A673 (cell line): Measurements from ENCODE around the gene CDC42EP4. TPM values are rescaled to one million over a fixed set of nuclear protein-coding genes. Genes with fewer than 3 reads are reported as not detected.

Source experiments
- Bru-seq: library from RNA; stranded (reverse); fragments of 400-500 nt; gene quantifications from one replicate; lab custom pipeline; 2021; lab: Mats Ljungman, UMichigan
- BruChase-seq, 2 experiments: library from RNA; stranded (reverse); fragments of 400-500 nt; gene quantifications; one replicate each; lab custom pipeline; 2021; lab: Mats Ljungman, UMichigan
- BruUV-seq: library from RNA; stranded (reverse); fragments of 400-500 nt; replicated peaks from 2 replicates; lab custom pipeline; 2021; lab: Mats Ljungman, UMichigan
- CTCF ChIA-PET: fragments of 300-600 bp; sonication (Branson Sonifier 250); formaldehyde crosslinking; loops from one replicate; lab custom pipeline; 2022; ENCODE audit warnings: antibody characterized with exemption; lab: Charles Lee
- POLR2A ChIA-PET: fragments of 300-600 bp; sonication (Branson Sonifier 250); formaldehyde crosslinking; loops from one replicate; lab custom pipeline; 2022; ENCODE audit warnings: antibody characterized with exemption; ENCODE audit not compliant: low non-redundant PET; lab: Charles Lee
- DNase-seq: peaks from one replicate; pipeline ENCODE4 v3.0.0-alpha.2; 2015; ENCODE audit warnings: low spot score
- H3K27ac ChIP-seq: fragments of 200-600 bp; sonication (generic); 2 replicates; pipeline ENCODE4 v1.5.1; 2016; ENCODE audit warnings: mixed run types, low read depth, mild to moderate bottlenecking, mixed read lengths, antibody characterized with exemption, low read length; ENCODE audit not compliant: poor library complexity, severe bottlenecking
- H3K27me3 ChIP-seq: fragments of 200-600 bp; sonication (generic); replicated peaks from 2 replicates; pipeline ENCODE4 v1.6.1; 2017; ENCODE audit warnings: mixed run types, low read depth, mild to moderate bottlenecking, mixed read lengths, antibody characterized with exemption, low read length; ENCODE audit not compliant: insufficient read depth, poor library complexity
- H3K36me3 ChIP-seq: fragments of 200-600 bp; sonication (generic); 2 replicates; pipeline ENCODE4 v1.6.1; 2016; ENCODE audit warnings: mixed run types, mild to moderate bottlenecking, mixed read lengths, antibody characterized with exemption, low read length; ENCODE audit not compliant: insufficient read depth, poor library complexity, severe bottlenecking
- H3K4me1 ChIP-seq: fragments of 200-600 bp; sonication (generic); 2 replicates; pipeline ENCODE4 v1.6.1; 2017; ENCODE audit warnings: mixed run types, mild to moderate bottlenecking, mixed read lengths, antibody characterized with exemption, low read length; ENCODE audit not compliant: insufficient read depth, poor library complexity, severe bottlenecking
- H3K4me3 ChIP-seq: fragments of 200-600 bp; sonication (generic); 2 replicates; pipeline ENCODE4 v1.5.1; 2016; ENCODE audit warnings: low read depth, mixed run types, mild to moderate bottlenecking, mixed read lengths, low read length; ENCODE audit not compliant: poor library complexity, severe bottlenecking
- H3K9me3 ChIP-seq: fragments of 200-600 bp; sonication (generic); 2 replicates; pipeline ENCODE4 v1.6.1; 2016; ENCODE audit warnings: mixed run types, low read depth, mild to moderate bottlenecking, mixed read lengths, antibody characterized with exemption, low read length; ENCODE audit not compliant: poor library complexity, severe bottlenecking
- CTCF ChIP-seq: fragments of 300-800, 200-600 bp; sonication (generic); conservative IDR thresholded peaks from 2 replicates; pipeline ENCODE4 v1.5.1; 2017; ENCODE audit warnings: low read depth, mild to moderate bottlenecking, antibody characterized with exemption, low read length, moderate library complexity, mixed read lengths
- EZH2 ChIP-seq: fragments of 200-600 bp; sonication (generic); IDR thresholded peaks from 2 replicates; pipeline ENCODE4 v1.6.1; 2017; ENCODE audit warnings: borderline replicate concordance, low read depth, mild to moderate bottlenecking, mixed read lengths, antibody characterized with exemption, low read length; ENCODE audit not compliant: poor library complexity, severe bottlenecking
- intact Hi-C: fragments of 100-400 bp; cut with micrococcal nuclease; formaldehyde crosslinking; loops from one replicate; pipeline ENCODE4 v1.10.0; 2022; ENCODE audit not compliant: unreplicated experiment
- long read RNA-seq: library from polyadenylated mRNA; stranded (forward); transcript quantifications from one replicate; pipeline ENCODE4 v2.0.0, GENCODE V29; 2022
- total RNA-seq: library from RNA; stranded (reverse); gene quantifications from 2 replicates; pipeline ENCODE4 v1.2.3, GENCODE V29; 2021

The CDC42EP4 gene
- total RNA-seq (37.5 and 40.2 TPM in 2 replicates), Bru-seq, nascent RNA (percentile 64 among the genes with signal in this experiment), BruChase-seq, experiment 1, labeled RNA remaining after a 2-hour chase (percentile 76 among the genes with signal in this experiment), BruChase-seq, experiment 2, labeled RNA remaining after a 6-hour chase (percentile 68 among the genes with signal in this experiment)
- long read RNA-seq, transcript CDC42EP4-201 (2 exons, 3,272 nt): major isoform, 47 of 82 reads
- long read RNA-seq, transcript CDC42EP4-205 (2 exons, 1,022 nt): minor isoform, 20 of 82 reads
- long read RNA-seq, partial matches to known transcripts: 0 of 82 reads
- long read RNA-seq, other reads (novel, unspliced or antisense): 15 of 82 reads

- H3K36me3 ChIP-seq: no peaks in the 10 kb centered on the region
- no TSS peak for BruUV-seq
- POLR2A ChIA-PET: no interaction called here
- intact Hi-C loops: loop anchor here (2.0 kb wide), 2 partner anchors 31 to 59 kb away; no protein-coding TSS in a partner anchor
- no peaks in the 10 kb centered on the region for H3K9me3 ChIP-seq
- DNase-seq: peak; percentile 95
- peaks cover 25% of the 10 kb centered on the region for H3K4me1 ChIP-seq
- H3K27me3 ChIP-seq: no peaks in the 10 kb centered on the region
- CTCF ChIA-PET: interaction anchor here (0.6 to 1.7 kb wide), 2 partner anchors 25 to 31 kb away, joined by 4 to 6 read pairs; no protein-coding TSS in a partner anchor
- no peak for TF ChIP-seq EZH2
- TF ChIP-seq CTCF: no peak
- peak within 1 kb of the TSS; percentile 91 for H3K27ac ChIP-seq
- H3K4me3 ChIP-seq: peak within 1 kb of the TSS; percentile 99
Observed at GRCh38 chr17:73311781-73312641, at the start of gene CDC42EP4. CDC42EP4 (minus strand) TSS chr17:73312001; CDS start chr17:73286500, 25,501 bp downstream.

GRCh38 chr17:73360961-73361761, 49.4 kb upstream of the CDC42EP4 start:
- DNase-seq: peak; percentile 21
- Histone ChIP-seq H3K4me3 (no peak overlapping the region), H3K9me3 (no peaks in the 10 kb centered on the region), H3K4me1 (no peaks in the 10 kb centered on the region), H3K36me3 (no peaks in the 10 kb centered on the region), H3K27ac (no peak overlapping the region), H3K27me3 (no peaks in the 10 kb centered on the region)
- intact Hi-C loops: no loop called here
- TF ChIP-seq EZH2: no peak
- no peak for TF ChIP-seq CTCF
- BruUV-seq: no TSS peak
- ChIA-PET CTCF (interaction anchor here (0.7 kb wide), 1 partner anchor 105 kb away, joined by 8 read pairs; no protein-coding TSS in a partner anchor), POLR2A (no interaction called here)

- ChIA-PET POLR2A (no interaction called here), CTCF (interaction anchor here (0.7 kb wide), 1 partner anchor 103 kb away, joined by 8 read pairs; no protein-coding TSS in a partner anchor)
- intact Hi-C loops: no loop called here
- H3K9me3 ChIP-seq: no peaks in the 10 kb centered on the region
- H3K36me3 ChIP-seq: no peaks in the 10 kb centered on the region
- no peak for TF ChIP-seq CTCF
- no TSS peak for BruUV-seq
- no peaks in the 10 kb centered on the region for H3K27me3 ChIP-seq
- no peak overlapping the region for H3K4me3 ChIP-seq
- DNase-seq: no peak
- no peak overlapping the region for H3K27ac ChIP-seq
- H3K4me1 ChIP-seq: no peaks in the 10 kb centered on the region
Observed at GRCh38 chr17:73359987-73360410, 48.2 kb upstream of the CDC42EP4 start.
